ENCODE measurements around the gene RHBDF2. TPM values are rescaled to one million over a fixed set of nuclear protein-coding genes. Genes with fewer than 3 reads are reported as not detected.
"Not testable (repeated sequence)": the region's sequence is repeated elsewhere in the genome, so short reads cannot be mapped to it uniquely, and the experiment has no call there.

The RHBDF2 gene
- total RNA-seq, 1 experiment from 2014 or later, result 33.6 TPM

DNA sequence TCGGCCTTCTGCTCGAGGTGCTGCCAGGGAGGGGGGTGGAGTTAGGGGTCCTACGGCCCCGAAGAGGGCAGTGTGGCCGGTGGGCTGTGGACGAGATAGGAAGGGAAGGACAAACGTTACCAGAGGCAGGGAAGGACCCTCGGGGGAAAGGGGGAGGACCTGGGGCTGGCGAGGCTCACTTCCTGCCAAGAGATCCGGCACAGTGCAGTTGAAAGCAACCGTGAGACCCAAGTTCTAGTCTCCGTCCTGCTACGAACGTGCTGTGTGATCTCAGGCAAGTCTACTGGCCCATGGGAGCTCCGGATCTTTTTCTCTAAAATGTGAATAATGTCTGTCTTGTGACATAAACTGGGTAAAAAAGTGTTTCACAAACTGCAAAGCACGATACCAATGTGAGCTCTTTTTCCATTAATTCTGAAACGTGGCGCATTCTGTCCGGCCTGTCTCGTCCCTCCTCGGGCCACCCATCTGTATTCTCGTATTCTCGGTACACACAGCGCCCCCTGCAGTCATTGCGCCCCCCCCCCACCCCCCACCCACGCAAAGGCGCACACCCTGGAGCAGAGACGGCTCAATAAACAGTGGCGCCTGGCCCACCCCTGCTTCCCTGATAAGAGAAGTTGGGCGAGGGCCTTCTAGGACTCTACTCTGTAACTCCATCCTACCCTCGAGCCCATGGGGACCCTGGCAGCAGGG lies 27.5 kb upstream of the RHBDF2 start:
- no peak for DNase-seq (ENCODE audit: low read depth)
- in situ Hi-C loops (cut with HindIII; ENCODE audit: low pct_unique_long_range_greater_than_20kb, low sequenced_read_pairs), result no loop called here

DNA sequence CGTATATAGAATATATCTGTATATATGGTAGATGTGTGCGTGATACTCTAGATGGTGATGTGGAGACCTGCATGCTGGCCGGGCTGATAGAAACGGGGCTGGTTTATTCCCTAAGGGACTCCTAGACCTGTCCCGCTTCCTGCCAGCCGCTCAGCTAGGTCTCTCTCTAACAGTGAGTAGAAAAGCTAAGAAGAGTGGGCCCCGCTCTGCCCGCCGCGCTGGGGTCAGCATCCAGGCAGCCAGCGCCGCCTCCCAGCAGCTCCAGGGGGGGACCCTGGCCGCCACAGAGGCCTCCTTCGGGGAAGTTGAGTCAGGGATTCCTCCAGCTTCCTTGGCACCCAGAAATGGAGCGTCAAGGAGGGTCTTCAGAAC lies 26.9 kb upstream of the RHBDF2 start:
- no peak for DNase-seq (ENCODE audit: low read depth)
- in situ Hi-C loops (cut with HindIII; ENCODE audit: low pct_unique_long_range_greater_than_20kb, low sequenced_read_pairs), result no loop called here

DNA sequence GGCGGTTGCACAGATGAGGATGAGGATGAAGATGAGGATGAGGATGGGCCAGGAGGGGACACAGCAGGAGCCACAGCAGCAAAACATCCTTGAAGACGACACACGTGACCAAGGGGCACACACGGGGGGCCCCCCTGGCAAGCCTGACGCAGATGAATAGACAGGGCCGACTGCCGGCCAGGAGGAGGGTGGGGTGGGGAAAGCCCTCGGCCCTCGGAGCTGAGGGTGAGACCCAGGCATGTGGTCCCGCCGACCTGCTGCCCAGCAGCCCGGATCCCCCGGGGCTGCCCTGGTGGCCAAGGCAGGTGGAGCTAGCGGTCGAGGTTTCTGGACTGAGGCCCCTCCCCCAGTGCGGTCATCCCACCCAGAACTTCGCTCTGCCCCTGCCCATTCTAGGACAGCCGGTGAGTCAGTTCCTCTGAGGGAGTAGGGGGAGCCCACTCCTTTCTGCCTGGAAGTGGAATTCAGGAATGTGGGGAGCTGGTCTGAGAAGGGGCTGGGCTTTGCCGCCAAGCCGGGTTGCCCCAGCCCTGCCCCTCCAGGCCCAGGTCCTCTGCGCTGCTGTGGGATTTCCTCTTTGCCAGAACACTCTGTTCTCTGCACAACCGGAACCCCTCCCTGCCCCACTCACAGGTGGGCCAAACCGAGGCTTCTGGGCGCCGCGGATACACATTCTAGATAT lies 26.3 kb upstream of the RHBDF2 start:
- no peak for DNase-seq (ENCODE audit: low read depth)
- in situ Hi-C loops (cut with HindIII; ENCODE audit: low pct_unique_long_range_greater_than_20kb, low sequenced_read_pairs), result no loop called here

DNA sequence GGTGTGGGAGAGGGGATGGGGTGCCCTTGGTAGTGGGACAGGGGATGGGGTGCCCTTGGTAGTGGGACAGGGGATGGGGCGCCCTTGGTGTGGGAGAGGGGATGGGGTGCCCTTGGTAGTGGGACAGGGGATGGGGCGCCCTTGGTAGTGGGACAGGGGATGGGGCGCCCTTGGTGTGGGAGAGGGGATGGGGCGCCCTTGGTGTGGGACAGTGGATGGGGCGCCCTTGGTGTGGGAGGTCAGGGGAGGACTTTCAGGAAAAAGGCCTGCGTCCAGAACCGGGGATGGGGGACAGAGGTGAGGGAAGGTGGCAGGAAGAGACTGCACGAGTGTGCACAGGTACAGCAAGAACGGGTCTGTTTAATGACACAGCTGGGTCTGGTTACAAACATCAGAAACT lies 25.8 kb upstream of the RHBDF2 start:
- DNase-seq (ENCODE audit: low read depth); in situ Hi-C loops (cut with HindIII; ENCODE audit: low pct_unique_long_range_greater_than_20kb, low sequenced_read_pairs): not testable (repeated sequence)

- DNase-seq (ENCODE audit: low read depth); in situ Hi-C loops (cut with HindIII; ENCODE audit: low pct_unique_long_range_greater_than_20kb, low sequenced_read_pairs): not testable (repeated sequence)
Observed at GRCh38 chr17:76525513-76525833, 24.2 kb upstream of the RHBDF2 start.

DNA sequence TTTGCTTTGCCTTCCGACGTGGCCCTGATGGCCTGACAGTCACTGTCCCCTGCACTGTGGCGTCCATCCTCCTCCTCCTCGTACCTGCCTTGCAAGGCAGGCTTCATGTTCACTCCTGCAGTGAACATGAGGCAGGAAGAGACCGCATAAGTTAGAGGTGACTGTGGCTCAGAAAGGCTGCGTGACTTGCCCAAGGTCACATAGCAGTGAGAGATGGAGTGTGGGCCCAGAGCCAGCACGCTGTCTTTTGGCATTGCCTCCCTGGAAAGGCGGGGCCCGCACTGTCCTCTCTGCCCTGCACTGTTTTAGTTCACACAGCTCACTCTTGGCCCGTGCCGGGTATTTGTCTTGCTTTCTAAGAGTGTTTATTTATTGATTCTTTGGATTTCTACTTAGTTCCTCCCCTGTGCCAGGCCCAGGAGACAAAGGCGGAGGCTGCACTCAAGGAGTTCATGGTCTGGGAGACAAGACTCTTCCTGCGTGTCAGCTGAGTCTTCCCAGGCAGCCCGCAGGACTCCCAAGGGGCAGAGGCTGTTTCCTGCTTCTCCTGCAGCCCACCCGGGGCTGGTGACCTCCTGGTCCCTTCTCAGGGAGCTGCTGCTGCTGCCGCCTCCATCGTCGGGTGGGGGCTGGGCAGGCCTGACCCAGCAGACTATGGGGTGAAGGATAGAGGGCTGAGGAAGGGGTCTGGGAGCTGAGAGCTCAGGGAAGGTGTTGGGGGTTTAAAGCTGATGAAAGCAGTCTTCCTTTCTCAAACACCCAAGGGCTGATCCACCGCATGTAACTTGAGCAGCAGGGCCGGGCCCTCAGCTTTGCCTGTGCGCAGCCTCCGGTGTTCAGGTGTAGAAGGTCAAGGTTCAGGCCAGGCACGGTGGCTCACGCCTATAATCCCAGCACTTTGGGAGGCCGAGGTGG lies 23.6 kb upstream of the RHBDF2 start:
- peak; percentile 68 for DNase-seq (ENCODE audit: low read depth)
- in situ Hi-C loops (cut with HindIII; ENCODE audit: low pct_unique_long_range_greater_than_20kb, low sequenced_read_pairs), result no loop called here

DNA sequence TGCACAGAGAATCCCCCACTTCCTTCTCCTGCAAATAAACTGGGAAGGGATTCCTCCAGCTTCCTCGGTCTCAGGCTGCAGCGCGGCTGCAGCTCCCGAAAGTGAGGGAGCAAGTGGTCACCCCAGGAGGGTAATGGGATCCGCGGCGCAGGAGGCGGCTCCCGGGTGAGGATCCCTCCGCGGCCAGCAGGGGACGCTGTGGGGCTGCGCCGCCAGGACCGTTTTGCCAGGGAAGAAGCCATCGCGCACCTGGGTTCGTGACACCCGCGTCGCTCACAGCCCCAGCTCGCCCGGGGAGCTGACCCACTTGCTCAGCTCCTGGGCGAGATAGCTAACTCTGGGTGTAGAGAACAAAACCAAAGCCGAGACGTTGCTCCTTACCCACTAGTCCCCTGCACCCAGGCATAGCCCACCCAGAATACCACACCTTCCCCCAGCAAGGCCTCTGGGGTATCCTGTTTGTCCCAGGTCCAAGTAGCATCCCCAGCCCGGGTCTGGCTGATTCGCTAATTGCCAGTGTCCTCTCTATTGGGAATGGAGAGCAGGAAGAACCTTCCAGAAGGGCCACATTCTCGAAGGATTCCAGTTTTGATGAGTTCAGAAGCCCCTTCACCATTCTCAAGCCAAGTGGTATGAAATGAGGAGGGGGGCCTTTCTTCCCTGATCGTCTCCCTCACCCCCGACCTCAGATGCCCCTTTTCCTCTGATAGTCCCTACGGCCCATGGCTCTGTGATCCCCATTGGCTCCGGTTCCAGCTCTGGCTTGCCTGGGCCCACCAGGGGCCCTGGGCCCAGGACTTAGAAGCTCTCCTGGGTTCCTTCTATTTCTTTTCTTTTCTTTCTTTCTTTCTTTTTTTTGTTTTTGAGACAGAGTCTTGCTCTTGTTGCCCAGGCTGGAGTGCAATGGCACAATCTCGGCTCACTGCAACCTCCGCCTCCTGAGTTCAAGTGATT lies 22.1 kb upstream of the RHBDF2 start:
- in situ Hi-C loops (cut with HindIII; ENCODE audit: low pct_unique_long_range_greater_than_20kb, low sequenced_read_pairs), result no loop called here
- peak; percentile 59 for DNase-seq (ENCODE audit: low read depth)

- in situ Hi-C loops (cut with HindIII; ENCODE audit: low pct_unique_long_range_greater_than_20kb, low sequenced_read_pairs); DNase-seq (ENCODE audit: low read depth): not testable (repeated sequence)
Observed at GRCh38 chr17:76521683-76522082, 20.5 kb upstream of the RHBDF2 start.

DNA sequence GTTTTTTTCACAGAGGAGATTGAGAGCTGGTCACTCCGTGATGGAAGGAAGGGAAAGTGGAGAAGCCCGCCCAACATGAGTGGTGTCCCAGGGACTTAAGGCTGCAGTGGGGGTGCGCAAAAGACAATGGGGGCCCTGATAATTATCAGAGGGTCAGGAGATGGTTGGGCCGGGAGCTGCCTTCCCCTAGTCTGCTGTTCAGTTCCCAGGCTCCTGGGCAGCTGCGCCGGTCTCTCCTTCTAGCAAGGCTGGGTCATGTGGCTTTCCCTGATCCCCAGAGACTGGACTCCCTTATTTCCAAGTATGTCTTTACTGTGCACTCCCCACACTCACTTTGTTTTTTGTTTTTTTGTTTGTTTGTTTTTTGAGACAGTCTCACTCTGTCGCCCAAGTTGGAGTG lies 20.0 kb upstream of the RHBDF2 start:
- no peak for DNase-seq (ENCODE audit: low read depth)
- in situ Hi-C loops (cut with HindIII; ENCODE audit: low pct_unique_long_range_greater_than_20kb, low sequenced_read_pairs), result no loop called here

DNA sequence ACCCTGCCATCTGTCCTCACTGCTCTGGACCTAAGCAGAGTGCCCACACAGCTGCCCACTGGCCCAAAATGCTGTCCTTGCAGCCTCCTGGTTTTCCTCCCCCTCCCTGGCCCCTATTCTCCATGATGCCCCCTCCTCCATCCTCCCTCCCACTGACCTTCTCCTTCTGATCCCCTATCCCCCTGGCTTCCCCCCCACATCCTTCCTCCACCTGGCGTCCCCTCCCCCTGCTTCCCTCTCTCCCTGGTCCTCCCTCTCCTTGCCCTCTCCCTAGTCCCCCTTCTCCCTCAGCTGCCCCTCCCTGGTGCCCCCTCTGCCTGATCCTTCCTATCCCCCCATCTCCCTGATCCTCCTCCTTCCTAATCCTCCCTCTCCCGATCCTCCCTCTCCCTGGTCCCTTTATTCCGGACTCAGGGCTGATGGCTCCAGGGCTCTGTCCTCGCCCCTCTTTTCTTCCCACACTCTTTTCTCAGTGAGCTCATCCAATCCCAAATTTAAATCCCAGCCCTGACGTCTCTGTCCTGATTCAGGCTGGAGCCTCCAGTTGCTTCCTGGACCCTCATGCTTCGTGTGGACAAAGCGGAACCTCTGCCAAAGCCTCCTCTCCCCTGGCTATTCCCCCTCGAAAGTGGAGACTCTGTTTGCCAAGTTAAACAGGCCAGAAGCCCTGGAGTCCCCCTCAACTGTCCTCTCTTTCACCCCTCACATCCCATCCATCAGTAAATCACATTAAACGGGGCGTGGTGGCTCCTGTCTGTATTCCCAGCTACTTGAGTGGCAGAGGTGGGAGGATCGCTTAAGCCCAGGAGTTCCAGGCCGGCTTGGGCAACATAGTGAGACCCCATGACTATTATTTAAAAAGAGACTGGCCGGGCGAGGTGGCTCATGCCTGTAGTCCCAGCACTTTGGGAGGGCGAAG lies 18.1 kb upstream of the RHBDF2 start:
- in situ Hi-C loops (cut with HindIII; ENCODE audit: low pct_unique_long_range_greater_than_20kb, low sequenced_read_pairs), result no loop called here
- no peak for DNase-seq (ENCODE audit: low read depth)

- no peak for DNase-seq (ENCODE audit: low read depth)
- in situ Hi-C loops (cut with HindIII; ENCODE audit: low pct_unique_long_range_greater_than_20kb, low sequenced_read_pairs), result no loop called here
Observed at GRCh38 chr17:76517638-76518038, 16.4 kb upstream of the RHBDF2 start.

- DNase-seq (ENCODE audit: low read depth), result peak; percentile 36
- in situ Hi-C loops (cut with HindIII; ENCODE audit: low pct_unique_long_range_greater_than_20kb, low sequenced_read_pairs), result no loop called here
Observed at GRCh38 chr17:76515274-76515949, 14.2 kb upstream of the RHBDF2 start.

- in situ Hi-C loops (cut with HindIII; ENCODE audit: low pct_unique_long_range_greater_than_20kb, low sequenced_read_pairs); DNase-seq (ENCODE audit: low read depth): not testable (repeated sequence)
Observed at GRCh38 chr17:76514355-76514754, 13.1 kb upstream of the RHBDF2 start.

- in situ Hi-C loops (cut with HindIII; ENCODE audit: low pct_unique_long_range_greater_than_20kb, low sequenced_read_pairs), result no loop called here
Observed at GRCh38 chr17:76513306-76513692, 12.1 kb upstream of the RHBDF2 start.

DNA sequence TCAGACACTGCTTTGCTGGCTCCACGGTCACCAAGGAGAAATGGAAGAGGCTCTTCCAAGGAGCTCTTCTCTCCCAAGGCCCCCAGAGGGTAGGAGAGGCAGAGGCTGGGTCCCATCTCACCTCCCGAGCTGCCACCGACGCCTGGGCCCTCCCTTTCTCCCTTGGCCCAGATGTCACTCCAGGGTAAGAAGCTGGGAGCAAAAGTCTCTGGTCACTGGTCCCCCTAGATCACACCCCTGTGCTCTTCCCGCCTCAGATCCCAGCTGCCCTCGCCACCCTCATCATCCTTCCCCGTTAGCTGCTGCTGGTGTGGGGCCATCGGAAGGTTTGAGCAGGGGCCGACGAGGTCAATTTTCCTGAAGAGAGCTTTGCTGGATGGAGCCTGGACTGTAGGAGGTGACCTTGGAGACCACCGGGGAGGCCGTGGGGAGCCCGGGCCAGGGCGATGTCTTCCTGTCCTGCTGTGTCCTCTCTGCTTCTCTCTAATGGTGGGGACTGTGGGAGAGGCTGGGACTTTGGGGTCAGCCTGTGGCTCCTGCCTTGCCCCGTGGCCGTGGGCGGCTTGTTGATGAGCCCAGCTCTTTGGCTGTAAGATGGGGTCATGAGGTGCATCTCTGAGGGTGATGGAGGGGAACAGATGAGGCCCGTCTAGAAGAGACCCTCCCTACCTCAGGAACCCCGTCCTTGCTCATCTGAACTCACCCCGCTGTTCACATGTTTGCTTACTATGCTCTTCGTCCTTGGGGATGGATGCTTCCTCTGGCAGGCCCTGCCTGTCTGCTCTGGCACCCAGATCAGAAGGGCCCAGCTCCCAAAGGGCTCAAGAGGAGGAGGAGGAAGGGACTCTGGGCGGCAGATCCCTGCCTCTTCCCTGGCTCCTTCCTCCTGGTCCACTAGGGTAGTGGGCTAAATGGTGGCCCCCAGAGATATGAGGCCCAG lies 11.4 kb upstream of the RHBDF2 start:
- in situ Hi-C loops (cut with HindIII; ENCODE audit: low pct_unique_long_range_greater_than_20kb, low sequenced_read_pairs), result no loop called here
- DNase-seq (ENCODE audit: low read depth), result no peak

More at GRCh38 chr17:76513306-76513692, 12.1 kb upstream of the RHBDF2 start:
- DNase-seq (ENCODE audit: low read depth), result no peak

Measured in Caki2 (cell line).